HG03442 (cell line): ENCODE data around the gene NOTCH1.

ENCODE experiments used
- ATAC-seq: cut with Tn5 transposase; IDR thresholded peaks from one replicate; pipeline ENCODE4 v1.9.1; 2021; ENCODE audit warnings: mild to moderate bottlenecking, moderate library complexity; ENCODE audit not compliant: unreplicated experiment

Gene NOTCH1

GRCh38 chr9:136486131-136486530 is 59.7 kb downstream of the NOTCH1 start:
- ATAC-seq = no peak

DNA sequence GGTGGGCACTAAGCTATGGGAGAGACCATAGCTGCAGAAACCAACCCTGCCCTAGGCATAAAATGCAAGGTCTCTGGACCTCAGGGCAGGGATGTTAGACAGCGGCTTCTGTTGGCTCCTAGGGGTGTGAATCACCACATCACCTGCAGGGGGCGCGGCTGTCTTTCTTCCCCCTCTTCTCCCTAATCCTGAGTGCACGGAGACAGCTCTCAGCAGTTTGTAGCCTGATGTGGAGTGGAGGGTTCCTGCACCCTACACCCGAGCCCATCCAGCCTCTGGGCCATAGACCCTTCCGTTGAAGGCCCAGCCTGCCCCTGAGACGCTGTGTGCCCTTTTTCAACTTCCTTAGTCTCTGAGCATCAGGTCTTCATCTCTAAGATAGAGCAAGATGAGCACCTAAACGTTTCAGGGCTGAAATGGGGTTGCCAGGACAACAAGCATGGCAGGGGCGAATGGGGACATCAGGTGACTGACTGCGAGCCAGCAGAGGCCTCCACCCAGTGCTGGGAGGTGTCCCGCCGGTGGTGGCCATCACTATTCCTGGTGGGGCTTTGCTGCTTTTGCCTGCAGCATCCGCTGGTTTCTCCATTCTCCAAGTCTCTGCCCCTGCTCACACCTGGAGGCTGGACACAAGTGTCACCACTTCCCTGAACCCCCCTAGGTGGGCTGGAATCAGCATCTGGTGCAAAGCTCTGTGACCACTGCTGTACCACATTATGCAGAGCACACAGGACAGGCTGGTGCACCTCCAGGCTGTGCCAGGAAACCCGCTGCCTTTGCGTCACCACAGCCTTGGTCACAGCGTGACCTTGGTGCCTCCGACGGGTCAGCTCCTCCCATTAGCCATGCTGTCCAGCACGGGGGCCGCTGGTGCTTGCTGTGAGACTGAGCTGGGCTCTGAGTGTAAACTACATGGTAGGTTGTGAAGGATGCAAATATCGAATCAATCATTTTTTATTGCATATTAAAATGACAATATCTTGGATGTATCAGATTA is 60.5 kb downstream of the NOTCH1 start:
- no peak for ATAC-seq

DNA sequence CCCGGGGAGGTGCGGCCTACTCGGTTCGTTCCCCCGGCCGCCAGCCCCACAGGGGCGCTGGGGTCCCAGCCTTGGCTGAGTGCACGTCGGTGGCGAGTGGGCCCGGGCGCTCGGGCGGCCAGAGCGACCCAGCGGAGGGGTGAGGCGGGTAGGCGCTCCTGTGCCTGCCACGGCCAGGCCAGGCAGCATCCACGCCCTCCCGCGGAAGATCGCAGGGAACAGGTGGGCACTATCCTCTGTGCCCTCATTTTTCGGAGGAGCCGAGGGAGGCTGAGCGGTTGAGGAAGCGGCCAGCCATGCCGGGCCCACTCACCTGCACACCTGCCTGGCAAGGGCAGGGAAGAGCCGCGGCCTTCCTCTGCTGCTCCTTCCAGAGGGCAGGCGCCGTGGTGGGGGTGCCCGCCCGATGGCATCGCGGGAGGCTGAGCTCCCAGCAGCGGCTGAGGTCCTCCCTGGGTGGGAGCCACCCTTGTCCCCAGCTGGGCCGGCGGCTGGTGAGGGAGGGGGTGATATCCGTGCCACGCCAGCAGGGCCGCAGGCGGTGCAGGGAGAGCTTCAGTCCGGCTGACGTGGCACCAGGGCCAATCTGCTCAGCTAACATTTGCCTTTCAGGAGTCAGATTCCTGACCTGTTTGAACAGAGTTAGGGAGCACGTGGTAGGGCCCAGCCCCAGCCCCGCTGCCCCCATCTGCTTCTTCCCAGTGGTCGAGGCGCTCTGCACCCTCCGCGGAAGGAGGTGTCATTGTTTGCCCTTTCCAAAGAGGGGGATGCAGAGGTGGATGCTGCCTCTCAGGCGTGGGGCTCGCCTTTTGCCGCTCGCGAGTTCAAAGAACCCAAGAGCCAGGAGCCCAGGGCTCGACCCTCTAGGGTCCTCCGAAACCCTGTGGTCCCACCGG is 61.4 kb downstream of the NOTCH1 start:
- ATAC-seq = no peak

- peak; percentile 59 for ATAC-seq
Observed at GRCh38 chr9:136483589-136484152, 62.2 kb downstream of the NOTCH1 start.

- peak; percentile 52 for ATAC-seq
Observed at GRCh38 chr9:136482793-136483588, 62.9 kb downstream of the NOTCH1 start, which contains the start of gene SEC16A. TSS of gene SEC16A (minus strand) at chr9:136483040. CDS start at chr9:136477615, 5,425 bp downstream.

GRCh38 chr9:136482046-136482792 is 63.6 kb downstream of the NOTCH1 start:
- ATAC-seq = no peak

DNA sequence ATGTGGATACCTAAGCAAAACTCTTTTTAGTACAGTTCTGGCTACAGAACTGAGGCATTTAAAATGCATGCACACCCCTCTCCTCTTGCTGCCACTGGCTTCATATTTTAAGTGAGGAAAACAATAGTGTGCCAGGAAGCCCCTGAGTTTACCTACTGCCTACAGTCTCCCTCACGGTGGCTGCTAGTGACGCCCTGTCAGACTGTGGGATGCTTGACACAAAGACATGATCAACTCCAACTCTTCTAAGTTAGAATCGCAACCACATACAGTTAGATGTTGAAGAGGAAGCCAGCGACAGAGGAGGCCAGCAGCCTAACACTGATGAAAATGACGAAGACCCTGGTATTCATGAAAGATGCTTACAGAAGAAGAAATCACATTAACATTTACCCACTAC is 64.3 kb downstream of the NOTCH1 start:
- no peak for ATAC-seq

DNA sequence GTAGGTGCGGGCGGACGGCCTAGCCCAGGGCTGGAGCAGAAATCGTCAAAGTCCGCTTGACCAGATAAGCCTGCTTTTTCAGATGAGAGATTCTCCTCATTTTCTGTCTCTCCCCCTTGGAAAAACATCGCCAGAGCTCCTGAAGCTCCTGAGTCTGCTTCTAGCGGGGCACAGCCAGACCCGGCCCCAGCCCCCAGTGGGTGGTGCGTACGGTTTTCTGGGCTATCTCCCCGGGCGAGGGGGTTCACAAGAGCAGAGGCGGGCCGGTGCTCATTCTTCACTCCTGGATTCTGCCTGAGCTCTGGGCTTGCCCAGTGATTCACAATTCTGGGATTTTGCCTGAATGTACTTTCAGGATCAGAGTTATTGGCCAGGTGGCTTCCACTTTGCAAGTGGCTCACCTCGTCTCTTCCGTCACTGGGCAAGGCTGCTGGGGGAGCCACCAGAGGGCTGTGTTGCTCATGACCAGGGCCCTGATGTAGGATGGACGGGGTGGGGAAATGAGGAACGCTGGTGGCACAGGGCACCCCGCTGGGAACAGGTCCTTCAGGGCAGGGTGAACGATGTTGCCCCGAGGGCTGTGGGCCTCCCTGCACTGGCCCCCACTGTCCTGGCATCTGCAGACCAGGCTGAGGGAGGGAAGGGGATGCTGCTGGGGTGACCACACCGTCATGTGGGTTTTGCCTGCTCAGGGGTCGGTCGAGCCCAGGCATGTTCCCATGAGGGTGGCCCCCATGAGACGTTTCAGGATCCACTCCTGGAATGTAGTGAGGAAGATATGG is 69.3 kb downstream of the NOTCH1 start:
- no peak for ATAC-seq

GRCh38 chr9:136474974-136475865 is 70.6 kb downstream of the NOTCH1 start:
- no peak for ATAC-seq

DNA sequence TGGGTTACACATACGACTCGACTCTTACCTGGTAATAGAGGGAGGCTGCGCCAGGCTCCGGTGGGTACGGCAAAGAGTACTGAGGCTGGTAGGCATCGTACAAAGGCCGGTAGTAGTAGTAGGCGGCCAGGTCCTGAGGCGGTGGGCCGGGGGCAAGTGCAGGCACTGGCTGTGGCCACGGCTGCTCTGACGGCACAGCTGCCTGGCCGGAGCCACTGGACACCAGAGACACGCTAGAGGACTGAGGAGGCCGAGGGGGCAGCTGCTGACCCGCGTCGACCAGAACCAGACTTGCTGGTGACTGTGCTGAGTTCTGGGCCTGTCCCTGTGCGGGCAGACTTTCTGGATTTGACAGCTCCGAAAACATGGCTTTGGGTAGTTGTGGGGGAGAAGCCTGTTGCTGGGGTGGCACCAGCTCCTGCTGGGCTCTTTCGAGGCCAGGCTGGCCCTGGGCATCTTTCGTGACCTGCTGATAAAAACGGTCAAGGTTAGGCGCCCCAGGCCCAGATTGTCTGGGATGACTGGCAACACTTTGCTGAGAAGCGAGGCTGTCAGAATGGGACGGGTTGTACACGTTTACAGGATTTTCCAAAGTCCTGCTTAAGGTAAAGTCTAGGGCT is 71.7 kb downstream of the NOTCH1 start:
- no peak for ATAC-seq

DNA sequence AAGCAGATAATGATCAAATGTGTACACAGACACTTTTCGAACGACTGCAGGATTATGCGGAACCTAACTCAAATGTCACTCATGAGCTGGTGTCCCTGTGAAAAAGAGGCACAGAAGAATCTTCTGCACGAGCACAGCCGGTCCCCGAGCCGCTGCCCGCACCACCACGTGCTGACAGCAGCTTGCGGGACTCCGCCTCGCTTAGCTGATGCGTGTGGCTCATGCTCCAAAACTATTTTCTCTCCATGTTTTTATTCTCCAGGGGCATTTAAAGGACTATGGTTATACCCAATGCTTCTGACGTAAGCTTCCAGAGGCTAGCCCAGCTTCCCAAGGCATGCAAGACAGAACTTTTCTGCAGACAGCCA is 72.5 kb downstream of the NOTCH1 start:
- ATAC-seq = no peak

- no peak for ATAC-seq
Observed at GRCh38 chr9:136472640-136473353, 73.1 kb downstream of the NOTCH1 start.

DNA sequence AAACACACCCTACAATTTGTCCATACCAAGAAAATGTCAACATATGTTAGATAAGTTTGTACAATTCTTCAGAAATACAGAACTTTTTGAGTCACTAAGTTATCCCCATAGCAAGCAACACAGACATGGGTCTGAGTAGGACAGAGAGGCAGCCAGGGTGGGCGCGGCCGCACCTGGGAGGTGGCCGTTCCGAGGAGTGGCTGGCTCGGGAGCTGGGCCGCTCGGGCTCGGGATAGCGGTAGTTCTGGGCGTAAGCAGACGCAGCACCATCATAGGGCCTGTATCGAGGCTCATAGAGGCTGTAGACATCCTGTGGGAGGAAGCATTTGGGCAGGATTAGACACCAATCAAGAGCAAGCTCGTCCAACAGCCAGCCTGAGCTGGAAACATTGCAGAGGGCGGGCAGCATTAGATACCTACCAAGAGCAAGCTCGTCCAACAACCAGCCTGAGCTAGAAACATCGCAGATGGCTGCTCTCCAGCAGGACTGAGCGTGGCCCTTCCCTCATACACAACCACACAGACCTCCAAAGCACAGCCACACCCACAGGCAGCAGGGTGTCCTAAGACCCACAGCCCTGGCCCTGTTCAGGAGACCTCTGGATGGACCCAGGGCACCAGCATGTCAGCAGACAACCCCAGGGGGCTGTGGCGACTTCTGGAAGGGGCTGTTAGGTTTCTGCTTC is 73.9 kb downstream of the NOTCH1 start:
- no peak for ATAC-seq

DNA sequence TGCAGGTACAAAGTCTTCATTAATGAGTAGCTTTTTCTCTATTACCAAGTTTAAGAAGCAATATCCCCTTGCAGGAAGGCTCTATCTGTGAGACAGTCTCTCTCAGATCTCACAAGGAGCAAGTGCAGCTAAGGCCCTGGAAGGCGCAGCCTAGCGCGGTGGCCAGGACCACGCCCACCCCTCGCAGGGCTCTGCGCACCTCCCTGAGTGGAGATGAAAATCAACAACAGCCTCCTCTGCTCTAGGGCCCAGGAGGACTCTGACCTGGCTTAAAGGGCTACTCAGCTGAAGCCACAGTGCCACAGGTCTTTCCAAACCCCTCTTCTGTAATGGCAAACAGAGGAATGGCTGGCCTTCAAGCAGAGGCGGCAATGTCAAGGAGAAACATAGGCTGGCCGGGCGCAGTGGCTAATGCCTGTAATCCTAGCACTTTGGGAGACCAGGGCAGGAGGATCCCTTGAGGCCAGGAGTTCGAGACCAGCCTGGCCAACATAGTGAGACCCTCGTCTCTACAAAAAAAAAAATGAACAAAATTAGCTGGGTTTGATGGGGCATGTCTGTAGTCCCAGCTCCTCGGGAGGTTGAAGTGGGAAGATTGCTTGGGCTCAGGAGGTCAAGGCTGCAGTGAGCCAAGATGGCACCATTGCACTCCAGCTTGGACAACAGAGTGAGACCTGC is 74.9 kb downstream of the NOTCH1 start:
- no peak for ATAC-seq

DNA sequence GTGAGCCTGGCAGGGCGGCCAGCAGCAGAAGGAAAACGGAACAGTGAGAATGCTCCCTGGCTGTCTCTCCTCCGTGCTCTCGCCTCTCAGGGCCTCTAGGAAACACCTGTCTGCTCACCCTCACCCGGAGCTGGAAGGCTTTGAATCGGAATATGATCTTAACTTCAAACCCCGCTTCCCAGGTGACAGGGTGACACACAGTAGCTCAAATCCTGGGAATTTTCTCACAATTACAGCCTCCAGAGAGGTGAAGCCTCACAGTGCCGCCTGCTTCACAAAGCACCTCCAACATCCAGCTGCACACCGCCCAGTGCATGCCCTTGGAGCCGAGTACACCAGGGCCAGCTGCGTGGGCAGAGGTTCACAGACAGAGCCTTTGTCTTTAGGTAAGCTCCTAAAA is 75.5 kb downstream of the NOTCH1 start:
- ATAC-seq = no peak

GRCh38 chr9:136467766-136468165 is 78.1 kb downstream of the NOTCH1 start:
- no peak for ATAC-seq
